Breast epithelium (tissue), 4 donors: ENCODE measurements around the gene IRAK3. TPM values are rescaled to one million over a fixed set of nuclear protein-coding genes. Genes with fewer than 3 reads are reported as not detected.
"Not testable (repeated sequence)": the region's sequence is repeated elsewhere in the genome, so short reads cannot be mapped to it uniquely, and the experiment has no call there.

ENCODE experiments used
- DNase-seq, 2 donors: peaks; one replicate each; pipeline ENCODE4 v3.0.0-alpha.2; 2019; ENCODE audit warnings: low spot score in 2 of 2
- H3K27ac ChIP-seq, 2 donors: fragments of 200-600 bp; sonication (generic) in 1 of 2; one replicate each; pipeline ENCODE4 v1.5.1; 2016 to 2019; ENCODE audit warnings: mild to moderate bottlenecking in 1 of 2
- H3K27me3 ChIP-seq, 2 donors: fragments of 200-600 bp; sonication (generic) in 1 of 2; one replicate each; pipeline versions ENCODE4 v1.5.1 to v1.6.0; 2017 to 2019; ENCODE audit warnings: control low read depth in 1 of 2, mild to moderate bottlenecking in 1 of 2
- H3K36me3 ChIP-seq: fragments of 200-600 bp; one replicate; pipeline ENCODE4 v1.5.1; 2019
- H3K4me1 ChIP-seq, 2 donors: fragments of 200-600 bp; sonication (generic); one replicate each; pipeline ENCODE4 v1.5.1; 2016 to 2019; ENCODE audit warnings: control low read depth in 1 of 2
- H3K4me3 ChIP-seq, 3 donors: fragments of 200-600 bp; sonication (generic); 1 replicate in 2 of 3; 2 replicates in 1 of 3; pipeline ENCODE4 v1.5.1; 2016 to 2019; ENCODE audit warnings: mild to moderate bottlenecking in 3 of 3, moderate library complexity in 2 of 3
- H3K9me3 ChIP-seq, 2 donors: fragments of 200-600 bp; sonication (generic) in 1 of 2; one replicate each; pipeline ENCODE4 v1.5.1; 2016 to 2019; ENCODE audit warnings: control low read depth in 1 of 2
- CTCF ChIP-seq, 3 donors: fragments of 450-650 bp; IDR thresholded peaks; one replicate each; pipeline ENCODE4 v1.5.1; 2016 to 2017; ENCODE audit warnings: antibody characterized with exemption in 3 of 3, mild to moderate bottlenecking in 3 of 3, moderate library complexity in 3 of 3
- POLR2A ChIP-seq: fragments of 450-650 bp; IDR thresholded peaks from one replicate; pipeline ENCODE4 v1.6.1; 2016; ENCODE audit warnings: antibody characterized with exemption, mild to moderate bottlenecking, moderate library complexity
- POLR2AphosphoS5 ChIP-seq, 3 donors: sonication (generic); formaldehyde crosslinking; IDR thresholded peaks; one replicate each; pipeline ENCODE4 v1.6.1; 2017; ENCODE audit warnings: antibody characterized with exemption in 3 of 3
- intact Hi-C: fragments of 100-400 bp; cut with DNase I; formaldehyde crosslinking; loops from one replicate; pipeline ENCODE4 v1.15.1; 2023; ENCODE audit warnings: low total_unique reads
- total RNA-seq, 3 donors: library from RNA; depleted of rRNA; stranded (reverse); fragments of >200 nt; gene quantifications; one replicate each; pipeline ENCODE4 v1.1.0, GENCODE V29; 2016

Gene IRAK3
- total RNA-seq, 3 donors from 2014 or later: 22.2 to 88.8 (median 37.7) TPM

GRCh38 chr12:66217342-66217917, 28.4 kb downstream of the IRAK3 start:
- no peaks in the 10 kb centered on the region for H3K9me3 ChIP-seq
- TF ChIP-seq POLR2A (no peak), POLR2AphosphoS5 (IDR thresholded peaks at IDR 0.05) (no peak), CTCF (IDR thresholded peaks at IDR 0.05) (no peak)
- H3K4me3 ChIP-seq: no peak overlapping the region
- H3K27ac ChIP-seq: no peak overlapping the region
- no peaks in the 10 kb centered on the region for H3K4me1 ChIP-seq
- no peaks in the 10 kb centered on the region for H3K27me3 ChIP-seq
- H3K36me3 ChIP-seq: no peaks in the 10 kb centered on the region
- intact Hi-C loops: no loop called here
- no peak for DNase-seq

DNA sequence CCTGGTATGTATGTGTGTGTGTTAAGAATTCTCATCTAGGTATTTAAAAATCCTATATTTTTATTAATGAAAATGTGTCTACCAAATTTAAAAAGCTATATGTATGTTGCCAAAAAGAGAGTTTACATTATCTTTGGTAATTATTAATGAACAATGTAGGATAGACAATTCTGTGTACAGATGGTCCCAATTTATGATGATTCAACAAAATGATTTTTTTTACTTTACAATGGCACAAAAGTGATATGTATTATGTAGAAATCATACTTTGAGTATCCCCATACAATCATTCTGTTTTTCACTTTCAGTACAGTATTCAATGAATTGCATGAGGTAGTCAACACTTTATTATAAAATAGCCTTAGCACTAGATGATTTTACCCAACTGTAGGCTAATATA, 39.4 kb downstream of the IRAK3 start:
- Histone ChIP-seq H3K36me3 (no peaks in the 10 kb centered on the region), H3K27me3 (no peaks in the 10 kb centered on the region), H3K27ac (no peak overlapping the region), H3K4me3 (no peak overlapping the region), H3K9me3 (no peaks in the 10 kb centered on the region), H3K4me1 (no peaks in the 10 kb centered on the region)
- intact Hi-C loops: no loop called here
- DNase-seq: no peak
- TF ChIP-seq POLR2A (no peak), CTCF (IDR thresholded peaks at IDR 0.05) (no peak), POLR2AphosphoS5 (IDR thresholded peaks at IDR 0.05) (no peak)

DNA sequence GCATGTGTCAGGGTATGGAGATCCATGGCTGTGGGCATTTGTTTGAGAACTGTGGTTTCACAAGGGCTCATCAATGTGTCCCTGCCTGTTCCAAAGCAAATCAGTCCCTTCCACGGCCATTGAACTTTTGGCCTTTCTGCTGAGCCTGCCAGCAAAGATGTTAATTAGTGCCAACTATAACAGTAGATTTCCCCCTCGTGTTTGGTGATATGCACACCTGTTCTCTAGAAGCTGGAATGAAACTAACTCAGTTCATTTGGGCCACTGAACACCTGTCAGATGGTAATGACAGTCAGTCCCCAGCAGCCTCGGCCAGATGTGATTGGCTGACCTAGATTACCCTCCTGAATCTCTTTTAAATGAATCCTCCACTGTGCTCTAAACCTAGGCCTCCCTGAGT, 43.2 kb downstream of the IRAK3 start:
- TF ChIP-seq POLR2AphosphoS5 (IDR thresholded peaks at IDR 0.05) (no peak), POLR2A (no peak), CTCF (IDR thresholded peaks at IDR 0.05) (no peak)
- Histone ChIP-seq H3K4me1 (no peaks in the 10 kb centered on the region), H3K9me3 (no peaks in the 10 kb centered on the region), H3K27me3 (no peaks in the 10 kb centered on the region), H3K4me3 (no peak overlapping the region), H3K27ac (no peak overlapping the region), H3K36me3 (no peaks in the 10 kb centered on the region)
- intact Hi-C loops: no loop called here
- DNase-seq: no peak

- H3K9me3 ChIP-seq, H3K27me3 ChIP-seq, H3K4me3 ChIP-seq, H3K4me1 ChIP-seq, H3K36me3 ChIP-seq, intact Hi-C loops: not testable (repeated sequence)
- H3K27ac ChIP-seq: peak overlapping the region in 1 of 2 donors; percentile 70
- DNase-seq: peak in 1 of 2 donors; percentile 22
These were observed 45.2 kb downstream of the IRAK3 start for GRCh38 chr12:66234037-66234693.

DNA sequence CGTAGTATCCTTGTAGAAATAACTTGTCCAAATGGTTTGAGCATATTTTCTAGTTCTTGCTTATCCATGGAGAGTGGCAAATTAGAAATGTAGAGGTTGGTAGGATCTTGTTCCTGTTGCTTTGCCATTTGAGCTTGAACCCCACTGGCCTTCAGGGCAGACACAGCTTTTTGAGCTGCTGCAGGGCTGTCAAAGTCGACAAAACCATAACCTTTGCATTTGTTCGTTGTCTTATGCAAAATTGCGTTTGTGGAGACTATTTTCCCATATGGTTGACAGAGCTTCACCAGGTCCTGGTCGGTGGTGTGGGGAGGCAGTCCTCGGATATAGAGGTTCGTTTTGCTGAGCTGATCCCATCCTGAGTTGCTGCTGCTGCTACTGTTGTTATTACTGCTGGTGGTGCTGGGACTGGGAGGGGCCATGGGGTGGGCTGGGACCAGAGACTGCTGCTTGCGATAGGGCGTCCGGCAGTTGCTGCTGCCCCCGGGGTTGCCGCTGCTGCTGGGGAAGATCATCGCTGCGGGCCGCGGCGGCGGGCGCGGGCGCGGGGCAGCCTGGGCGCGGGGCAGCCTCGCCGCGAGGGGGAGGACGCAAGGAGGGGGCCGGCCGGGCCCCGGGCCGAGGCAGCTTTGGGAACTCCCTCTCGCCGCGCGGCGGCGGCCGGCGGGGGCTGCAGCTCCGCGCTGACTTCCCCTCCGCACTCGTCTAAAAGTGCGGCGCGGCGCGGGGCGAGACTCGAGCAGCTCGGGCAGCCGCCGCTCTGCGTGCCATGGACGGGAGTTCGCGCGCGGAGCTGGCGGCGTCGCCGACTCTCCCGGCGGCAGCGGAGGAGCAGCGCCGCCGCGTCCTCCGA, 46.0 kb downstream of the IRAK3 start:
- H3K9me3 ChIP-seq, H3K4me1 ChIP-seq, intact Hi-C loops, H3K27me3 ChIP-seq, DNase-seq, H3K36me3 ChIP-seq: not testable (repeated sequence)
- Histone ChIP-seq H3K27ac (peak overlapping the region; percentile 21 to 70), H3K4me3 (peak overlapping the region; percentile 45 to 68 (median 58))
